HUES48 (cell line): ENCODE measurements around the gene RGL2.
A peak's percentile ranks its signal among the peaks of the same experiment; 100 is the strongest.
"Not testable (repeated sequence)": the region's sequence is repeated elsewhere in the genome, so short reads cannot be mapped to it uniquely, and the experiment has no call there.

ENCODE experiments used
- H3K27ac ChIP-seq: one replicate; pipeline ENCODE4 v1.7.0; 2013; ENCODE audit warnings: low read depth, low read length, inconsistent platforms
- H3K27me3 ChIP-seq: 2 replicates; pipeline ENCODE4 v1.6.1; 2013; ENCODE audit warnings: mild to moderate bottlenecking, low read length; ENCODE audit not compliant: control insufficient read depth, insufficient read depth
- H3K36me3 ChIP-seq: 2 replicates; pipeline ENCODE4 v1.6.1; 2013; ENCODE audit warnings: low read length; ENCODE audit not compliant: control insufficient read depth, insufficient read depth
- H3K4me1 ChIP-seq: 2 replicates; pipeline ENCODE4 v1.6.1; 2013; ENCODE audit warnings: mild to moderate bottlenecking, low read length; ENCODE audit not compliant: control insufficient read depth, insufficient read depth
- H3K4me3 ChIP-seq: 2 replicates; pipeline ENCODE4 v1.5.1; 2013; ENCODE audit warnings: mild to moderate bottlenecking, low read depth, low read length
- H3K9ac ChIP-seq: 2 replicates; pipeline ENCODE4 v1.6.1; 2013; ENCODE audit warnings: mild to moderate bottlenecking, low read depth, low read length, moderate library complexity
- H3K9me3 ChIP-seq: 2 replicates; pipeline ENCODE4 v1.6.1; 2013; ENCODE audit warnings: low read length; ENCODE audit not compliant: control insufficient read depth, insufficient read depth

RGL2 gene

GRCh38 chr6:33290459-33290858, 8.3 kb downstream of the RGL2 start:
- H3K9ac ChIP-seq, result no peak overlapping the region
- no peaks in the 10 kb centered on the region for H3K4me1 ChIP-seq
- no peaks in the 10 kb centered on the region for H3K9me3 ChIP-seq
- H3K4me3 ChIP-seq, result peak overlapping the region; percentile 98
- H3K27me3 ChIP-seq, result no peaks in the 10 kb centered on the region
- no peak overlapping the region for H3K27ac ChIP-seq
- peaks cover 69% of the 10 kb centered on the region for H3K36me3 ChIP-seq

GRCh38 chr6:33289784-33290315, 8.9 kb downstream of the RGL2 start:
- Histone ChIP-seq H3K4me3 (peak overlapping the region; percentile 98), H3K27me3 (no peaks in the 10 kb centered on the region), H3K9ac (peak overlapping the region; percentile 68), H3K36me3 (peaks cover 69% of the 10 kb centered on the region), H3K4me1 (no peaks in the 10 kb centered on the region), H3K27ac (peak overlapping the region; percentile 21), H3K9me3 (no peaks in the 10 kb centered on the region)

- no peaks in the 10 kb centered on the region for H3K9me3 ChIP-seq
- no peaks in the 10 kb centered on the region for H3K27me3 ChIP-seq
- no peaks in the 10 kb centered on the region for H3K4me1 ChIP-seq
- H3K27ac ChIP-seq, result peak within 1 kb of the TSS; percentile 21
- peaks cover 71% of the 10 kb centered on the region for H3K36me3 ChIP-seq
- peak within 1 kb of the TSS; percentile 98 for H3K4me3 ChIP-seq
- peak within 1 kb of the TSS; percentile 68 for H3K9ac ChIP-seq
These were observed 9.6 kb downstream of the RGL2 start, which contains the start of the genes PFDN6 and WDR46 for GRCh38 chr6:33288921-33289783. Gene PFDN6 (plus strand): TSS chr6:33289601. CDS start chr6:33289857, 256 bp downstream. Gene WDR46 (minus strand): TSS chr6:33289239. CDS start chr6:33289170, 69 bp downstream.

GRCh38 chr6:33288141-33288920, 10.4 kb downstream of the RGL2 start:
- Histone ChIP-seq H3K4me3 (peak overlapping the region; percentile 98), H3K4me1 (no peaks in the 10 kb centered on the region), H3K27me3 (no peaks in the 10 kb centered on the region), H3K9me3 (no peaks in the 10 kb centered on the region), H3K36me3 (peaks cover 72% of the 10 kb centered on the region), H3K27ac (no peak overlapping the region), H3K9ac (peak overlapping the region; percentile 17; the same call in 1 of the 2 replicates)

GRCh38 chr6:33286946-33287914, 11.5 kb downstream of the RGL2 start:
- Histone ChIP-seq H3K9me3 (no peaks in the 10 kb centered on the region), H3K36me3 (peaks cover 69% of the 10 kb centered on the region), H3K27me3 (no peaks in the 10 kb centered on the region), H3K4me3 (no peak overlapping the region), H3K27ac (no peak overlapping the region), H3K4me1 (no peaks in the 10 kb centered on the region), H3K9ac (no peak overlapping the region)

GRCh38 chr6:33285214-33285613, 13.5 kb downstream of the RGL2 start:
- not testable (repeated sequence) for H3K27me3 ChIP-seq, H3K27ac ChIP-seq, H3K4me1 ChIP-seq, H3K9ac ChIP-seq, H3K9me3 ChIP-seq, H3K4me3 ChIP-seq
- H3K36me3 ChIP-seq, result peaks cover 69% of the 10 kb centered on the region

- H3K27me3 ChIP-seq, result no peaks in the 10 kb centered on the region
- no peaks in the 10 kb centered on the region for H3K9me3 ChIP-seq
- H3K4me1 ChIP-seq, result peaks cover 9% of the 10 kb centered on the region; the same call in 1 of the 2 replicates
- peaks cover 74% of the 10 kb centered on the region for H3K36me3 ChIP-seq
- H3K9ac ChIP-seq, result no peak overlapping the region
- no peak overlapping the region for H3K27ac ChIP-seq
- no peak overlapping the region for H3K4me3 ChIP-seq
These were observed 18.2 kb downstream of the RGL2 start for GRCh38 chr6:33280539-33280938.

GRCh38 chr6:33279971-33280511, 18.7 kb downstream of the RGL2 start:
- no peaks in the 10 kb centered on the region for H3K27me3 ChIP-seq
- H3K4me3 ChIP-seq, result no peak overlapping the region
- H3K36me3 ChIP-seq, result peaks cover 75% of the 10 kb centered on the region
- peaks cover 10% of the 10 kb centered on the region; the same call in 1 of the 2 replicates for H3K4me1 ChIP-seq
- no peak overlapping the region for H3K27ac ChIP-seq
- no peak overlapping the region for H3K9ac ChIP-seq
- H3K9me3 ChIP-seq, result no peaks in the 10 kb centered on the region

GRCh38 chr6:33279257-33279695, 19.5 kb downstream of the RGL2 start:
- no peak overlapping the region for H3K4me3 ChIP-seq

GRCh38 chr6:33278810-33279209, 19.9 kb downstream of the RGL2 start:
- no peaks in the 10 kb centered on the region for H3K9me3 ChIP-seq
- H3K36me3 ChIP-seq, result peaks cover 75% of the 10 kb centered on the region
- H3K27ac ChIP-seq, result no peak overlapping the region

More at GRCh38 chr6:33279257-33279695, 19.5 kb downstream of the RGL2 start:
- peaks cover 75% of the 10 kb centered on the region for H3K36me3 ChIP-seq
- H3K27ac ChIP-seq, result no peak overlapping the region
- no peak overlapping the region for H3K9ac ChIP-seq
- peaks cover 18% of the 10 kb centered on the region for H3K4me1 ChIP-seq
- H3K9me3 ChIP-seq, result no peaks in the 10 kb centered on the region
- no peaks in the 10 kb centered on the region for H3K27me3 ChIP-seq

More at GRCh38 chr6:33278810-33279209, 19.9 kb downstream of the RGL2 start:
- Histone ChIP-seq H3K27me3 (no peaks in the 10 kb centered on the region), H3K9ac (no peak overlapping the region), H3K4me1 (peaks cover 21% of the 10 kb centered on the region), H3K4me3 (no peak overlapping the region)
